NCI-H226 (cell line): ENCODE data around the gene TENM4.

Experiments
- DNase-seq: peaks from one replicate; pipeline ENCODE4 v3.0.0-alpha.2; 2015

TENM4 gene

DNA sequence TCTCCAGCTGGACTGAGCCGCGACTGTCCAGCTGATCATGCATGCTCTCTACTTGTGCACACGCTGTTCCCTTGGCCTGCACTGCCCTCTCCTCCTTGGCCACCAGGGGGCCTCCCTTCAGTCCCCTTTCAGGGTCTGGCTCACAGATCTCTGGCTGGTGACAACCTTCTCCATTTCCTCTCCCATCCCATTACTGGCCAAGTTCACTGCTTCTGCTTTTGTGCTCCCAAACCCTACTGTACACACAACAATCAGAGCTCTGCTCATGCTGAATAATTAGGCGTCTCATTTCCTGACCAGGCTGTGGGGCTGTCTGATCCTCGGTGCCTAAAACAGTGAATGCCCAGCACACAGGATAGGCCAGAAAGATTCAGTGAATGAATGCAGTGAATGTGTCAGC, 642.2 kb downstream of the TENM4 start:
- DNase-seq: no peak

DNA sequence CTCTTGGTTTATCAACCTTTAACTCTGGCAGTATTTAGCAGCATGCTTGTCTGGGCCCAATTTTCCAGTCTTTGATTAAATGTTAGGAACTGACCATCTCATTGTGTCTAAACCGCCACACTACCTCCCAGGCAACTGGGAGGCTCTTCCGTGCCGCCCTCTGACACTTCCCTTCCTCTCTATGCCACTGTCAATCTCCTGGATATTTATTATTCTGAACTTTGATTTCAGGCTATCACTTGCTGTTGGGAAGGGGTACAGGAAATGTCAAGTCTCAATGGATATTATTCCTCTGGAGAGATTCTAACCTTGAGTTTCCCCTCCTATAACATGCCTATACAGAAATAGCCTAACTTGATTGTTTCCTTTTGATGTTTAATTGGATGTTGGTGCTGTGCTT, 643.3 kb downstream of the TENM4 start:
- no peak for DNase-seq

DNA sequence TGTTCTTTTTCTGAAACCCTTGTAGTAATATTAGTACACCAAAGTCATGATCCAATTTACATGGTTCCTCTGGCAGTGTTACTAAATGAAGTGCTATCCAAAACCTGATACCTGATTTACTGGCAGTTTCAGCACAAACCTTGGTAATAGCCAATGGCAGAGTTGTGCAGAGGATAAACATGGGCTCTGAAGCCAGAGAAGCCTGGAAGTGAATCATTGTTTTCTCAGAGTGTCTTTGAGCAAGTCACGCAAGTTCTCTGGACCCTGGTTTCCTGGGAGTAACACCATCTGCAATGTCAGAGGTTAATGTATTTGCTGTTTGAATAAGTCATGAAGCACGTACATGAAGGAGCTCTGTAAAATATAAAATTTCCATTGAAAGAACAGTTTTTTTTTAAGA, 643.9 kb downstream of the TENM4 start:
- peak; percentile 39 for DNase-seq

DNA sequence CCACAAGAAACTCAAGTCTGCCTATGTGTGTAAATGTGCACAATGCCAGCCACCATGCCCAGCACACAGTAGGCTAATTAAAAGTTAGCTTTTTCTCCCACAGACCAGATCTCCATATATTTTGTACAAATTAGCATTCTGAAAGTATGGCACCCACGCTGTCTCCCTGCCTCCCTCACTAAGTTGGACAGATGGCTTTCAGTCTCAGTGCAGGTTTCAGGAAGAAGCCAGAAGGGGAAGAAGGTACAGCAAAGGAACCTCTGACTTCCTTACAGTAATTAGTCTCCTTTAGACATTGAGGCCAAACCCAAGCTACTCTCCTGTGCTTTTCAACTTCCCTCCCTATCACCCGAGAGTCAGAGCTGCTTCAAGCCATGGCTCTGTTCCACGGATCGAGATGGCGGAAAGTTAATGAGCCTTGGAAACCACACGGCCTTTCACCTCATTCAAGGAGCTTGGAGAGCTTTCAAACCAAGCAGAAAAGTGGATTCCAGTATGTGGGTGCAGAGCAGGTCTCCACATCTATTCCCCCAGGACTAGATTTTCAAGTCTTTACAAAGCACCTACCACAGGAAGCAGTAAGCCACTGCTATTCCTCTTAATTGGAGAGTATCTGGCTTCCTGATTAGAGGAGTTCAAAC, 645.1 kb downstream of the TENM4 start:
- DNase-seq: no peak

DNA sequence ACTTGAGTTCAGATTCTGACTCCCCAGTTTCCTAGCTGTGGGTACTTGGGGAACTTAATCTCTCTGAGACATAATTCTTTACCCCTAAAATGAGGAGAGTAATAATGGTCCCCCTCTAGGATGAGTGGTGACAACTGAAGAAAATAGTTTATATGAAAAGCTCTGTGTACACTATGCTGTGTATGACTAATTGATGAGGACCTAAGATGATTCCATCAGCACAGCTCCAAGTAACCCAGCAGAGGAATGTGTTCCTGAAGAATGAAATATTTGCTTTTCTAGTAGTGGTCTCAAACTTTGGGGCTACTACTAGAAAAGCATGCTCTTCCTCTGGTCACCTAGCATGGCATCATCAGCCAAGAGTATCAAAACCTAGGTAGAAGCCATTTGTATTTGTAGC, 648.9 kb downstream of the TENM4 start:
- DNase-seq: no peak

DNA sequence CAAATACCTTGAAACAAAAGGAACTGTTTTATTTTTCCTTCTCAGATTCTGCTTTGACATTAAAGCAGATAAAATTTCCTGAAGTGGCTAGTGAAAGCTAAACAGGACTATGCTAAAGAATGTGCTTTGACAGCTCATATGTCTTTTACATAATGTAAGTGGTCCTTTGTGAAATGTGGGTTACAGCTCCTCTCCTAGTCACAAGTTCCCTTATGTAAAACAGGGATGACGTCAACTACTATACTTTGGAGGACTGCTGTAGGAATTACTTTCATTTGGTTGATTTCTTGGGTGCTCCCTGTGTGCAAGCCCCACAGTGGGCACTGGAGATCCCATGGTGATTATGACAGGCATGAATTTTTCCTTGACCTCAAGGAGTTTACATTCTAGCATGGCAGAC, 649.6 kb downstream of the TENM4 start:
- DNase-seq: no peak

DNA sequence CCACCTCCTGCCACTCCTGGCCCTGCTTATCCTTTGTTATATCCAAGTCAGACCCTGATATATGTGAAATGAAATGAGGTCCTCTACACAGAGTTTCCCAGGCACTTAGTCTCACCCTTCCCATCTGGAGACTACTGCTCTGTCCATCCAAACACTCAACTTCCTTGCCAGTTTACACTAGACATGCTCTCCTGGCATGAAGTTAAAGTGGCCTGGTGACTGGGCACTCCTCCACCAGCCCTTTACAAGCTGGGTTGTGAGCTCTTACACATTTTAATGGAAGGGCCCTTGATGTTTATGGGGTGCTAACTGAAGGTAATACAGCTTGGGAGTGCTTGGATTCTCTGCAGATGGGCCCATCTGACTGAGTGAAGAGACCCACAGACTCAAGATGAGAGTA, 650.0 kb downstream of the TENM4 start:
- DNase-seq: no peak

DNA sequence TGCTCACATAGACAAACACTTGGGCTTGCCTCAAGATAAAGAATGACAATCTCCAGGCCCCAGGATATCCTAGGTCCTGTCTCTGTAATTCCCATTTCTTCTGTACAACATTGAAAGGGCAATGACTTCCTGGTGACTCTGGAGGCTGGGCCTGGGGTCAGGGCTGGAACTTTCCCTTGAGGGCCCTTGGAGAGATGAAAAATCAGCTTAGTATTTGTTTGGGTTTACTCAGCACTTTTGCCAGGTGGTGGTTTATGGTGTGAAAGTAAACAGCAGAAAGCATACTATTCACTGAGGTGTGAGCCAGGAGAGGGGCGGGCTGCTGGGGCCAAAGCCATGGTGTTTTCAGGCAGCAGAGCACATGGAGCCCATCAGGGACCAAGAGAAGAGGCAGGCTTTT, 651.5 kb downstream of the TENM4 start:
- DNase-seq: no peak

DNA sequence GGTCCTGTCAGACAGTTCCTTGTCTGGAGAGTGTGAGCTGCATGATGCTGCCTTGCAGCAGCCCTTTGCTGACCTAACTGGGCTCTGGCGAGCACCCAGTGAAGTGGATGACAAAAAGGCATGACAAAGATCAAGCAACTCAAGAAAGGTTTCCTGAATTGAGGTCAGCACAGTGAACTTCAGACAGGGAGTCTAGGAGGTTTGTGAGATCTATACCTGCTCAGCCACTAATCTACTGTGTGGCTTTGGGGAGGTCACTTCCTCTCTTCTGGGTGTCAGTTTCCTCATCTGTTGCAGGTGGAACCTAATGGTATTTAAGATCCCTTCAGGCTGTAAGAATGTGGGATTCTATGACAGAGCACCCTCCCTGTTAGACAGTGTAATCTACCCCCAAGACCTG, 652.3 kb downstream of the TENM4 start:
- no peak for DNase-seq

DNA sequence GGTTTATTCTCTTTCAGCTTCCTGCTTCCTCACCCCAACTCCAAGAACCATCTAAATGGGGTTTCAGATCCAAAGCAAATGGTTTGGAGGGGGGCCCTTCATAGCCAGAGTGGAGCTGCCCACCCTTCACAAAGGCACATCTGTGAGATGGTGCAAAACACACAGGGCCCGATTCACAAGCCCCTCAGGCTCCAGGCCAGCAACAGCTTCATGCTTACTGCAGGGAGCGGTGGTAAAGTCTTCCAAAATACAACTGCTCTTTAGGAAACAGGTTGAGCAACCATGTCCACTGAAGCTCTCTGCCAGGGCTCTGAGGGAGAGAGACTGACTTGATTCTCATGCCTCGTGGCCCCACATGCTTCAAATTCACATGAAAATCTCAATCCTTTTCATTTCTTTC, 653.1 kb downstream of the TENM4 start:
- no peak for DNase-seq

DNA sequence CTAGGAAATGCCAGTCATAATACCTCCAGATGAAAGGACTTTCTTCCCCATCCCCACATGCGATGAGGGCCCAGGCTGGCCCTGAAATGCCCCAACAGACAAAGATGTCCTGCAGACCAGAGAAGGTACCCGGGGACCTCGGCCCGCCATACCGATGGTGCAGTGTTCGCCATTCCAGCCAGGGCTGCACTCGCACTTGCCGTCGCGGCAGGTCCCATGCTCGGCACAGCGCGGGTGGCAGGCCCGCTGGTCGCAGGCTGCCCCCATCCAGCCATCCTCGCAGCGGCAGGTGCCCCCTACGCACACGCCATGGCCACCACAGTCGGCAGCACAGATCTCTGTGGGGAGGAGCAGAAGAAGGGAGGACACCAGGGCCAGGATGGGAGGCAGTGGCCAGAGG, 654.1 kb downstream of the TENM4 start:
- no peak for DNase-seq

DNA sequence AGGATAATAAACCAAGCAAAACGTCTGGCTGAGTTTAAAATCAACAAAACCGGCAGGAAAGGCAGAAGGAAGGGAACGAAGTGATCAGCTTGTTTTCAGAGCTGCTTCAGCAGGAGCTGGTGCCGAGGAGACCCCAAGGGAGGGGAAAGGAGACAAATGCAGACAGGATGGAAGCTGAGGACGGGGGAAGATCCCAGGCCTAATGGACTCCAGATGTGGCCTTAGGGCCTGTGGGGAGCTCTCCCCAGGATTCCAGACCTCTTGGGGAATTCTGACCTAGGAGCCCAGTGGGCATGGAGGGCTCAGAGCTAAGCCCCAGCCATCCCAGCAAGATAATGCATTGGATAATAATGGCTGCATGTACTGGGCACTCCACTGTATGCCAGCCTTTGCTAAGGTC, 654.7 kb downstream of the TENM4 start:
- DNase-seq: no peak

DNA sequence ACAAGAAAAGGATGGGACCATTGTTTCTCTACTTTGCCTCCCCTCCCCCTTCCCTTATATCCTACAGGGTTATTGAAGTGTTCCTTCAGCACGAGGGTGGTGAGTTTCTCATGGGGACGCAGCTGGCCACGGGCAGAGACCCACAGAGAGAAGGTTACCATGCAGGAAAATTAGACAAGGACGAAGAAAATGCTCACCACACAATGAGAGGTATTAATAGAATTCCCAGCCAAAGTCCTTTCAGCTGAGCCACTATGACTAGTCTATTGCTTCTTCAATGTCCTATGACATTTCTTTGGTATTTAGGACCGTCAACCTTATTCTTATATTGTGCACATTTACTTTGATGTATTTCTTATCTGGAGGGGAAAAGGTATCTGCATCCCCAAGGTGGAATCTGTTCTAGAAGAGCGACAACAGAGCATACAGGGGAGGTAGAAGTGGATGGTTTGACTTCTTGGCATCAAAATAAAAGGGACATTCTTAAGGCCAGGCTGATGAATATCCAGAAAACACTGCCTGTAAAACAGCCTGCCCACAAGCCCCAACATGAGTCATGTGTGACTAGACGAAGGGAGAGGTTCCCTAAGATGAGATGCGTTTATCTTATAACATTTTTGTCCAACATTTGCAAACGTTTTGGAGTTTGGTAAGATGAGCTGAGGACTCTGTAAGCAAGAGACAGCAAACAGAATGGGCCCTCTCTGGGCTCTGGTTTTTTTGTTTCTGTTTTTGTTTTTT, 656.3 kb downstream of the TENM4 start:
- DNase-seq: peak; percentile 30

DNA sequence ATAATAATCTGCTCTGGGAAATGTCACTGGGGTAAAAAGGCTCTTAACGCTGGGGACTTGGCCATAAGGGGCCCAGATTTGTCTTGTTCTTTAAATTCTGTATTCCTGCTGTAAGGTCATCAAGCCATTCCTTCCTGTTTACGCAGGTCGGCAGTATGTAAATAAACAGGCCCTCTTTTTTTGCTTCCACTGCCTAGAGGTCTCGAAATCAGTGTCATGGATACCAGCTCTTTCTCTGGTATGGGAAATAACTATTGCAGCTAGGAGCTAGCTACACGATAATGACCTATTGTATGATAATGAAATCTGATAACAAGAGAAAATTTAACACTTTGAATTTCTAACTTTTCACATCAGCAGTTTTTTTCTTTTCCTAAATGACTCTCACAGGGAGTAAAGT, 657.0 kb downstream of the TENM4 start:
- no peak for DNase-seq

DNA sequence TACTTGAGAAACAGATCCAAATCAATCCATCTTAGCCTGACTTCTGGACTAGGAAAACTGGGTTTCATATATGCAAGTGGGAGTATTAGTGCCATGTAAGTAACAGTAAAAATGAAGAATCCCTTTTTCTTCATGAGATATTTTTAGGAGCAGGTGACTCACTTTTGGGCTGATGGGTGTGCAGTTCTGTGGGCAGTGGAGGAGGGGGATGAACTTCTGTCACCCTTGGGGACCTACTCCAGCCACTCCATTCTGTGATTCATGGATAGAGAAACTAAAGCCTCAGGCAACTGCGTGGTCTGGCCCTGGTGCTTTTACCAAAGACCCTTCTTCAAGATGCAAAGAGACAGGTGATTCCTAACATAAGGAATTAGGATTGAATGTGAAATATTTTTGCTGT, 657.5 kb downstream of the TENM4 start:
- no peak for DNase-seq

DNA sequence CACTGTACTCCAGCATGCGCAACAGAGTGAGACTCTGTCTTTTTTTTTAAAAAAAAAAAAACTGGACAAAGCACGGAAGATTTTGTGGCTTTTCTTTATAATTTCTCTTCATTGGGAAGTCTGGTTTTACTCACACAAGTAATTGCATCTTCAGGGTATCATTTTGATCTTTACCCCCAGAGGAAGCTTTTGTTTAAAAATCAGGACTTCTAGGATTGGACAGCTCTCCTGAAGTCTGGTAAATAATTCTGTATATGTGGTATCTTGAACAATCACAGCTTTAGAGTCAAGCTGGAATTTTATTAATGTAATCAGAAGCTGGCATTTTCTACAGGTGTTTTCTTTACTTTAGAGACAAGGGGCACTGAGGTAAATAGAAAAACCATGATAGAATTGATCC, 658.1 kb downstream of the TENM4 start:
- no peak for DNase-seq

DNA sequence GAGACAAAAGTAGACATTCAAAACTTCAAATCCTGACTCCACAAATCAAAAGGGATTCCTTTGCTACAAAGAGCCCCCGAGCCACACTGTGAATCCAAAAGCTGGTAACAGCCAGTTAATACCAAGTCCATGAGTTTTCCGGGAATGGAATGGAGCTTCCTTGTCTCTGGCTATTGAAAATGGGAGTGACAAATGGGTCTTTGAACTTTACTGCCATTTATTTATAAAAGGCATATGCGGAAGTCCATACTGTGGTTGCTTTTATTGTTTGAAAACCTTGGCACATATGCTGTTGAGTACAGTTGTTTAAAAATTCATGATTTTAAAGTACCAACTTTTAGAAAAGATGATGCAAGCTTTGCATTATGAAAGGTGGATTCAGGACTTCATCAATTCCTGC, 659.9 kb downstream of the TENM4 start:
- DNase-seq: no peak

DNA sequence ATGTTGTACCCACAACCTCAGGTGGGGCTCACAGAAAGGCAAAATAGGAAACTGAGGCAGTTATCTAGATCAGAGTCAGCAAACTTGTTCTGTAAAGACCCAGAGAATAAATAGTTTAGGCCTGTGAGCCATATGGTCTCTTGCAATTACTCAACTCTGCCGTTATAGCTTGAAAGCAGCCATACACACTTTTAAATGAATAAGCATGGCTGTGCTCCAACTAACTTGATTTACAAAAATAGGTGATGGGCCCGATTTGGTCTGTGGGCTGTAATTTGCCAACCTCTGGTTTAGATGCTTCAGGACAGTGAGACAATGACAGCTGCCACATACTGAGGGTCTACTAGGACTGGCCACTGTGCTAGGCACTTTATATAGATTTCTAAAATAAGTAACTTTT, 667.3 kb downstream of the TENM4 start:
- no peak for DNase-seq

DNA sequence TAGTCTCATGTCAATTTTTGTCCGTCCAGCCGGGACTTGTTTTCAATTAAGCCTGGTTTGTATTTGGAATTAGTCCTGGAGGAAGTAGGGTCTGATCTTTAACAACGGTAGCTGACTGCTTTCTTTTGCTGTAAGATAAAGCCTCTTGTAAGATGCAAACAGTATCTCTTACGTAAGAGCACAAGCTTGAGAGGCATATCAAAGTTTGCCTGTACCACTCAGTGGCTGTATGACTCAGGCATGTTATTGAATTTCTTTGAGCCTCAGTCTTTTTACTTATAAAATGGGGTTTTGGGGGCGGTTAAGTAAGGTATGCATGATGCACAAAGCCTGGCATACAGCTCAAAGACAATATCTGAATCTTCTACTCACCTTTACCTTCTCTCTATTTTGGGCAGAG, 667.8 kb downstream of the TENM4 start:
- DNase-seq: peak; percentile 72

DNA sequence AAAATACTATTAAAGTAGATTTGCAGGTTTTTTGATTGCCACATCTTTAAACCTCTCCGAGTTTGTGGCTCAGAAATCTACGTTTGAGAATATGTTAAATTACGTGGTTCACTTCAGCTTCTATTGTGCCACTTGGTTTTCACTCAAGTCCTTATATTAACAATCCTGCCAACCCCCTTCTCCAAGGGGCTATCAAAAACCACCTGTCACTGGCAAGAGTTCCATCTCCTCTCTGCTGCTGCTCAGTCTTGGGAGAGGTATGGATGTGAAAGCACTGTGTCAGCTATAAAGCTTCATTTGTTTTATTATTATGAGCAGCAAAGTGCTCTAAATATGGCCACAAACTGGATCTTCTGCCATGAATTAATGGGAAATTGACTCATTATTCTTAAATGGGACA, 668.6 kb downstream of the TENM4 start:
- no peak for DNase-seq

DNA sequence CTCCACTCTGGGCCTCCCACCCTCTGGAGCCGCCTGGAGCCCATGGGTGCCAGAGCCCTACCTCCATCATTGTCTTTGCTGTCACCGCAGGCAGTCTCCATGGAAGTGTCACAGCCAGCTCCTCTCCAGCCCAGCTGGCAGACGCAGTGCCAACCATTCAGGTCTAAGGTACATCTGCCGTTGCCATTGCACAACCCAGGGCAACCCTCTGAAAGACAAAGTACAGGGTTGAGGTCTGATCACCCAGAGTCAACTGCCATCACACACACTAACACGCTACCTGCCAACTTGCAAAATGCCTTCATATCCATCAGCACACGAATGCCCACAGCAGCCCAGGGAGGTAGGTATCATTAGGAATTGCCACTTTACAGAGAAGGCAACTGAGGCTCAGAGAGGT, 669.9 kb downstream of the TENM4 start:
- DNase-seq: no peak

DNA sequence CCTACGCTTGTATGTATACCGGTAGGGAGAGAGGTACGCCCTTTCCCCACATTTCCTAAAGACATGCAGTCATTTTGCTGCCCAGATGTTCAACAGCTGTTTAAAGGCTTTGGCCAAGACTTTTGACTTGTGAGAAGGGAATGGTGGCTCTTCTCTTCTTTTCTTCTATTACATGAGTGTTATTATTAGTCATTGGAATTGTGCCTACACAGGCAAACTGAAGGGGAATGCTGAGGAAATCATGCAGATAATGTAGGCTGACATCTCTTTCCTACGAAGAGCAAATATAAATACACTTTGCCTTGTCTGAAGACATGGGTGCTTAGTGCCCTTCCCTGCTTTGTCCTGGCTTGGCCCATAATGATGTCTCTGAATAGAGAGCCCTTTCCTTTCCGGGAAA, 671.9 kb downstream of the TENM4 start:
- DNase-seq: no peak

DNA sequence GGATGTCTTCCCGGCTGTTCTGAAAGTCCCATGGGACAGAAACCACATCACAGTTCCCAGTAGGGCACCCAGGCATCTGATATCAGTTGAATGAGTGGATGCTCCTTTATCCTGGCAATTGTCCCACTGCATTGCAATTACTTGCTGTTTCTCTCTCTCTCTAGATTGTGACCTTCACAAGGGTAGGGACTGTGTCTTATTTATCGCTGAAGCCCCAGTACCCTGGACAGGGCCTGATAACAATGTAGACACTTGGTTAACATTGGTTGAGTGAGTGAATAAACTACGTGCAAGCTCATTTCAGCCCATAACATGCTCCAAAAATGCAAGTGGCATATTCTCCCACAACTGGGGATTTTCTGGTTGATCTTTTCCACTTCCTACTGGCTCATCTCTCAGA, 672.5 kb downstream of the TENM4 start:
- DNase-seq: no peak

DNA sequence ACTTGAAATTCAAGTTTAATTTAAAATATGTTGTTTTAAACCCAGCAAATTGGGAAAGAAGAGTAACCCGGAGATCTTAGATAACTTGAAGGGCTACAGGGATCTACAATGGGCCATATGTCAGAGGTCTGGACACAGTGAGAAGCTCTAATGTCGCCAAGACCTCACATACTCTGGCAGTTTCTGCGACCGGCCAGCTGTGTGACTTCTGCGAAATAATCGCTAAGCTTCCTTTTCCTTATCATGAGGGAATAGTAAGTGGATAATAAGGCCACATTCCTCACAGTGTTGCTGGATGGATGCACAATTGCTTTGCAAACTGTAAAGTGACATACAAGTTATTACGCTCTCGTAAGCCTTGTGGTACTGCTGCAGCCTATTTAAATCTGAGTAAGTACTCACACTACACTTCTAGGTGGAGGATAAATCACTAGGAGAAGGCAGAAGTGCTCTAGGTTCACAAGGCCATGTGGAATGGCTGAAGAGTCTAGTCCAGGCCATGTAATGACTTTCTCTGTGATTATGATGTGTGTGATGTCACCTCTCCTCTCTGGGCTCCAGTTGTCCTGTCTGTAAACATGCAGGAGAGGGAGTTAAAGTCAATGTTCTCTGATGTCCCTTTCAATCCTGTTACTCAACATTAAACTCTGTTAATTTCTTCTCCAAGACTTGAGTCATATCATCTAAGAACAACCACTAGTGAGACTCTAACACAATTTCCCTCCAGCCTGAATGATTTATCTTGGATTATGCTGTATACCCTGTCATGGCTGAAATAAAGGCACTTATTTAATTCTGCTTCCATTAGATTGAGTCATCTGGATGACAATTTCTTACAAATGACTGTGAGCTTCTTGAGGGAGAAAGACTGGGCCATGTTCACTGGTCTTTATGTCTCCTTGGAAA, 673.5 kb downstream of the TENM4 start:
- DNase-seq: no peak
